ENCODE data around the gene CFAP61.

Gene CFAP61

DNA sequence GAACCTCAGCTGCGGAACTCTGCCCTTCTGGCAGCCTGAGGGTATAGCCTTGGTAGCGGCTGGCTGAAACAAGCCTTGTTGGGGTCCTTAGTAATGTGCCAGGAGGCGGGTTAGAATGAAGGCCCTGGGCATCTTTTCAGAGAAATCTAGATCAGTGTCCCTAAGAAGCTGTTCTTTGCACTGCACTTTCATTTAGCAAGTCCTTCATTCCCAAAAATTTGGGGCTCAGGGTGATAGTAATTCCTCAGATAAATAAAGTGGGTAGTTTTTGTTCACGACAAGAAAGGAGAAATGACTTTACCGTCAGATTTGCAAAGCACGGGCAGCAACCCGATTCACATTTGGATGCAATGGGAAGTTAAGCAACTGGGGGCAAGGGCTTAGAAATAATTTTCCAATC lies 318.8 kb downstream of the CFAP61 start:
- H3K4me3 Mint-ChIP-seq: no peak overlapping the region
- H3K36me3 Mint-ChIP-seq: no peaks in the 10 kb centered on the region
- peaks cover 29% of the 10 kb centered on the region for H3K27me3 Mint-ChIP-seq
- ATAC-seq (ENCODE audit: low read depth) (no peak), DNase-seq (ENCODE audit: low spot score in 2 of 2) (no peak)
- no peaks in the 10 kb centered on the region for H3K9me3 Mint-ChIP-seq
- H3K27ac Mint-ChIP-seq: no peak overlapping the region
- H3K4me1 Mint-ChIP-seq: peaks cover 8% of the 10 kb centered on the region

DNA sequence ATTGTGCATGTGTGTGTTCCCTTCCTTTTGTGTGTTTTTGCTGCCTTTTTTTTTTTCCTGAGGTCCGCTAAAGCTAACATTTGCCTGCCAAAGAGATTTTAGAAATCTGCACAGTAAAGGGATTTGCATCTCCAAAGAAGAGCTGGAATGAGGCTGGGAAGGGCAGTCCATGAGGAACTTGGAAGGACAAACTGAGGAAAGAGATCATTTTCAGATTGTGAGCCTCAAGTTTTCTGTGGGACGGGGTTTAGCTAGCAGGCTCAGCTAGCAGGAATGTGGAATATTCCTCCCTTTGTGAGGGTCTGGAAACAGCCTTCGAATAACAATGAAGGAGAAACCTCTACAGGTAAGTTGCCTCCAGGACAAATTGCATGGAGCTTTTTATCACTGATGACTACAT lies 319.3 kb downstream of the CFAP61 start:
- H3K36me3 Mint-ChIP-seq: no peaks in the 10 kb centered on the region
- H3K9me3 Mint-ChIP-seq: no peaks in the 10 kb centered on the region
- ATAC-seq (ENCODE audit: low read depth): no peak
- H3K27ac Mint-ChIP-seq: no peak overlapping the region
- DNase-seq (ENCODE audit: low spot score in 2 of 2): no peak
- H3K4me3 Mint-ChIP-seq: no peak overlapping the region
- H3K27me3 Mint-ChIP-seq: peaks cover 27% of the 10 kb centered on the region
- peaks cover 8% of the 10 kb centered on the region for H3K4me1 Mint-ChIP-seq

- H3K9me3 Mint-ChIP-seq: no peaks in the 10 kb centered on the region
- H3K36me3 Mint-ChIP-seq: no peaks in the 10 kb centered on the region
- no peak overlapping the region for H3K27ac Mint-ChIP-seq
- no peak for DNase-seq (ENCODE audit: low spot score in 2 of 2)
- peaks cover 25% of the 10 kb centered on the region for H3K27me3 Mint-ChIP-seq
- peaks cover 6% of the 10 kb centered on the region for H3K4me1 Mint-ChIP-seq
- no peak overlapping the region for H3K4me3 Mint-ChIP-seq
- no peak for ATAC-seq (ENCODE audit: low read depth)
Measured at GRCh38 chr20:20373091-20373571, 320.8 kb downstream of the CFAP61 start.

DNA sequence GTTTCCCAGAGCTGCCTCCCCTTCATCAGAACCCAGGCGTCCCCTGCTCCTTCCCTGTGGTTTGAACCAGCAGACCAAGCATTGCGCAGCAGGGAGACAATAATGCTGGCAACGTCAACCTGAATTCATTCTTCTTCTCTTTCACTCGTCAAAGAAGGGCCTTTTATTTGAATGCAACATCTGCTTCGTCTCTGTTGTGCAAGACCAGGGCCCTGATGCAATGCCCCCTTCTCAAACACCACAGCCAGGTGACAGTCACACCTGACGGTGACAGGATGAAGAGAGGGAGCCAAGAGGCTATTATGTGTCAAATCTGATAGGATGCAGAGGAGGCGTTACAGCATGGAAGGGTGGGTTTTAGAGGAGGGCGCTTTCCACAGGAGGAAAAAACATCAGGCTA lies 323.5 kb downstream of the CFAP61 start:
- no peak overlapping the region for H3K27ac Mint-ChIP-seq
- H3K9me3 Mint-ChIP-seq: peaks cover under 1% of the 10 kb centered on the region
- DNase-seq (ENCODE audit: low spot score in 2 of 2) (no peak), ATAC-seq (ENCODE audit: low read depth) (no peak)
- no peaks in the 10 kb centered on the region for H3K36me3 Mint-ChIP-seq
- no peaks in the 10 kb centered on the region for H3K4me1 Mint-ChIP-seq
- peaks cover 21% of the 10 kb centered on the region for H3K27me3 Mint-ChIP-seq
- no peak overlapping the region for H3K4me3 Mint-ChIP-seq

- no peak for ATAC-seq (ENCODE audit: low read depth)
- DNase-seq (ENCODE audit: low spot score in 2 of 2): no peak
- Mint-ChIP-seq H3K36me3 (peaks cover 2% of the 10 kb centered on the region), H3K27me3 (peaks cover 2% of the 10 kb centered on the region), H3K27ac (no peak overlapping the region), H3K9me3 (no peaks in the 10 kb centered on the region), H3K4me1 (no peaks in the 10 kb centered on the region), H3K4me3 (no peak overlapping the region)
Measured at GRCh38 chr20:20386192-20386591, 333.9 kb downstream of the CFAP61 start.

DNA sequence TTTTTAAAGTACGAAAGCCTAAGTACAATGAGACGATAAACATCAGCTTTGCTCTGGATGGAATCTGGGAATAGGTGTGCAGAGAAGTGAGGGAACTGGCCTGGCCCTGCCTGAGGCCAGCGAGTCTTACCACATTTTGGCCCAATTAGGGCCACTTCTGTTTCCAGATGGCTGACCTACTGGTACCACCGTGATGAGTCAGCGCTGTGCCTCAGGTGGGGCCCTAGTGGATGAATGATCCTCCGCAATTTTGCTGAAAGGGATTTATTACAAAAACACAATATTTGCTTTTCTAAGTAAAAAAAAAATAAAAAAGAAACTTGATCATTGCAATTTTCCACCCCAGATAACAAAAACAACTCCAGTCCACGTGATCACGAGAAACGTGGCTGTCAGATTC lies 338.1 kb downstream of the CFAP61 start:
- Mint-ChIP-seq H3K27ac (no peak overlapping the region), H3K9me3 (no peaks in the 10 kb centered on the region), H3K27me3 (no peaks in the 10 kb centered on the region), H3K4me1 (no peaks in the 10 kb centered on the region), H3K36me3 (peaks cover 7% of the 10 kb centered on the region), H3K4me3 (no peak overlapping the region)
- no peak for ATAC-seq (ENCODE audit: low read depth)
- no peak for DNase-seq (ENCODE audit: low spot score in 2 of 2)

DNA sequence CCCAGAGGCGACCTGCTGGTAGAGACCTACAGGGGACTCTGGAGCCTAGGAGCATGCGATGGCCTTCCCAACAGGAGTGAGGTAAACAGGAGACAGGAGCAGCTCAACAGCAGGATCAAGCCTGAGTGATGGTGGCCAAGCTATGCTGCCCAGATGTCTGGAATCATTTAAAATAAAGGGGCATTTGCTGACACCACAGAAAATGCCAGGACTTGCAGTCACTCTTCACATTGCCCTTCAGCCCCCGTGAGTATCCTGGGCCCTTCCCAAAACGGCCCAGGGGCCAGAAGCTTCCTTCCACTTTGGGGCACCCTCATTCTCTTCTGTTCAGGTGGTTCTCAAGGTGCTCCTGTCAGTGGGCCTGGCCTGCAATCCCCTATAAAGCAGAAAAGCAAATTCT lies 338.8 kb downstream of the CFAP61 start:
- DNase-seq (ENCODE audit: low spot score in 2 of 2) (no peak), ATAC-seq (ENCODE audit: low read depth) (no peak)
- no peaks in the 10 kb centered on the region for H3K4me1 Mint-ChIP-seq
- peaks cover 7% of the 10 kb centered on the region for H3K36me3 Mint-ChIP-seq
- H3K27ac Mint-ChIP-seq: no peak overlapping the region
- H3K9me3 Mint-ChIP-seq: no peaks in the 10 kb centered on the region
- no peak overlapping the region for H3K4me3 Mint-ChIP-seq
- H3K27me3 Mint-ChIP-seq: no peaks in the 10 kb centered on the region

DNA sequence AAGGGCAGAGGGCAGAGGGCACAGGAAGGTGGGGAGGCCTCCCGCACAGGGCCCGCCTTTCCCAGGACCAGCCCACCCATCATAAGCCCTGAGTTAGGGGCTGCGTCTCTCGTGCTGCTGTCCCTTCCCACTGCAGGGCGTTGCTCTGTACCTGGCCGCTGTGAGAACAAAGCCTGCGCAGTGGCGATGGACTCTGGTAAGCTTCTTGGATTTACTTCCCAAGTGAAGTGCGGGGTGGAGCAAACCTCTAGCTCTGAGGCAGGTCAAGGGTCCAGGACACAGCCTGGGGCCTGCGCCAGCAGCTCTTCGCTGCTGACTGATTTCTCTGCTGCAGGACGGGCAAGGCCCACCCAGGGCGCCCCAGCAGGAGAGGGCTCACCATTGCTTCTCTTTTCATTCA lies 339.4 kb downstream of the CFAP61 start:
- Mint-ChIP-seq H3K27ac (no peak overlapping the region), H3K4me1 (no peaks in the 10 kb centered on the region), H3K27me3 (no peaks in the 10 kb centered on the region), H3K36me3 (peaks cover 7% of the 10 kb centered on the region), H3K4me3 (no peak overlapping the region), H3K9me3 (no peaks in the 10 kb centered on the region)
- DNase-seq (ENCODE audit: low spot score in 2 of 2) (no peak), ATAC-seq (ENCODE audit: low read depth) (no peak)

- ATAC-seq (ENCODE audit: low read depth) (no peak), DNase-seq (ENCODE audit: low spot score in 2 of 2) (no peak)
- peaks cover 9% of the 10 kb centered on the region for H3K36me3 Mint-ChIP-seq
- no peaks in the 10 kb centered on the region for H3K9me3 Mint-ChIP-seq
- H3K27me3 Mint-ChIP-seq: no peaks in the 10 kb centered on the region
- H3K4me3 Mint-ChIP-seq: no peak overlapping the region
- H3K27ac Mint-ChIP-seq: no peak overlapping the region
- H3K4me1 Mint-ChIP-seq: no peaks in the 10 kb centered on the region
Measured at GRCh38 chr20:20393207-20394120, 341.1 kb downstream of the CFAP61 start.

DNA sequence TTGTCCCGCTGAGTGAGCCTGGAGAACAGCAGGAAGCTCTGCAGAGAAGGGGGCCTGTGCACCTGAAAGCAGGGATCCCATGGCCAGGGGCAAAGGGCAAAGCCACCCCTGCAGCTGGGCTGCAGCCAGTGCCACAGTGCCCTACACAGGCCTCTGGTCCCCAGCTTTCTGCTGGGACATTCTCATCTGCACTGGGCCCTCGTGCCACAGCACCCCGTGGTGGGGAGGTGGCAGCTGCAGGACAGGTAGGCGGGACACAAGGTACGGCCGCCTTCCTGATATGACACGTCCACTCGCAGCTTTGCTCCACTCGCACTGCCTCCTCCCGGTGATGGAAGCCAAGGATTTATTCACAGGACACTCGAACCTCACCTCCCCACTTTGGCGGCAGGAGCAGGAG lies 342.8 kb downstream of the CFAP61 start:
- Mint-ChIP-seq H3K27ac (no peak overlapping the region), H3K9me3 (no peaks in the 10 kb centered on the region), H3K27me3 (no peaks in the 10 kb centered on the region), H3K36me3 (peaks cover 10% of the 10 kb centered on the region), H3K4me1 (no peaks in the 10 kb centered on the region), H3K4me3 (no peak overlapping the region)
- ATAC-seq (ENCODE audit: low read depth): no peak
- no peak for DNase-seq (ENCODE audit: low spot score in 2 of 2)

DNA sequence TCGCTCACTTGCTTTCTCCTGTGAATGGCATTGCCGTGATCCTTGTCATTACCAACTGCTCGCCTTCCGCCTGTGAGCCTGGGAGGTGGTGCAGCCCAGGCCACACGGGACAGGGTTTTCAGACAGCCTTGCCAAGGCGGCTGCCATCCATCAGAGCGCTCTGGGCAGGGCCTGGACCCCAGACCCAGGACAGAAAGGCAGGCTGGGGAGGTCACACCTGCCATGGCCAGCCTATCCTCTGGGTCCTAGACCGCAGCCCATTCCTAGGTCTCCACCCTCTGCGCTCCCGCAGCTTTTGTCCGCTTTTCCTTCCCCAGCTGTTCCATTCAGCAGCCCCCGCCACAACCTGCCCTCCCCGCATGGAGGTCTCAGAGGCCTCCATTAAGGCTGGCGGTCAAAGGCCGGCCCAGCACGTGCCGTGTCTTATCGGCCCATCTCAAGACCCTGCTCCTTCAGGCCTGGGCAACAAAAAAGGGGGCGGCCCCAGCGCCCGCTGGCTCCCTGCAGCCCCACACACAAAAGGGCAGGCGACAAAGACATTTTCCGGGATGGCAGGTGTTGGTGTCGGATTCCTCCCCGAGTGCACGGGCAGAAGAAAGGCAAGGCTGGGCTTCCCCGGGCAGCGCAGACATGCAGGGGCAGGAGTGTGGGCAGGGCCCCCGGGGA lies 343.7 kb downstream of the CFAP61 start:
- no peak for DNase-seq (ENCODE audit: low spot score in 2 of 2)
- H3K27me3 Mint-ChIP-seq: no peaks in the 10 kb centered on the region
- no peak overlapping the region for H3K4me3 Mint-ChIP-seq
- no peak for ATAC-seq (ENCODE audit: low read depth)
- H3K9me3 Mint-ChIP-seq: no peaks in the 10 kb centered on the region
- no peaks in the 10 kb centered on the region for H3K4me1 Mint-ChIP-seq
- H3K27ac Mint-ChIP-seq: no peak overlapping the region
- peaks cover 10% of the 10 kb centered on the region for H3K36me3 Mint-ChIP-seq

DNA sequence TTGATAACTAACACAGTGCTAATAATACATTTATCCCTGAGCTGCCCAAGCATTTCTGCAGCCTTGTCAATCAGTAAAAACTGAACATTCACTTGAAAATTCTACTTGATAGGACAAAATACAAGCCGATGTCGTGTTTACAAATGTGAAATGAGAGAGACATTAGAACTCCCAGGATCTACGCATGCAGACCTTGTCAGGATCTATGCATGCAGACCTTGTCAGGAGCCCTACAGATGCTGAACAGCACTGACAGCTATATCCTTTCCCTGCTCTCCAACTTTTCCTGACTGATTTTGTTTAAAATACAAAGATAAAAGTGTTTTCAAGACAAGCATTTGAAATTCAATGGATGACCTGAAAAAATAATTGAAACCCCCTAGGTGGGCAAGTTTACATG lies 344.5 kb downstream of the CFAP61 start:
- Mint-ChIP-seq H3K9me3 (no peaks in the 10 kb centered on the region), H3K4me3 (no peak overlapping the region), H3K27ac (no peak overlapping the region), H3K36me3 (peaks cover 7% of the 10 kb centered on the region), H3K27me3 (no peaks in the 10 kb centered on the region), H3K4me1 (no peaks in the 10 kb centered on the region)
- DNase-seq (ENCODE audit: low spot score in 2 of 2) (no peak), ATAC-seq (ENCODE audit: low read depth) (no peak)

DNA sequence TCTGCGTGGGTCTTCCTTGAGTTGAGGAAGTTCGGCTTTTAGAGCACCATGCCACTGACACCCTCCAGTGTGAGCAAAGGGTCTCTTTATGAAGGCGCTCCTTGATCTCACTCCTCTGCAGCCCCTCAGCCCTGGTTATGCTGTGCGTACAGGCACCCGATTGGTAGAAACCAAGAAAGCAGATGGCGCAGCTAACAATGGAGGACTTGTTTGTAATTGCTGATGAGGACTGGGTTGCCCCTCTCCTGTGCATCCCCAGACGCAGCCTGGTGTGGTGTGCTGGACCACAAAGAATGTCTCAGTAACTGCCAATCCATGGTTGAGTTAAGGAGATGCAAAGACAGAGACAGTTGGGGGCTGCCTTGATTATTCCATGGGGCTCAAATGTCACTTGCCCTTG lies 345.8 kb downstream of the CFAP61 start:
- Mint-ChIP-seq H3K4me1 (peaks cover 4% of the 10 kb centered on the region), H3K9me3 (no peaks in the 10 kb centered on the region), H3K36me3 (peaks cover 11% of the 10 kb centered on the region), H3K27me3 (no peaks in the 10 kb centered on the region), H3K4me3 (no peak overlapping the region), H3K27ac (no peak overlapping the region)
- no peak for ATAC-seq (ENCODE audit: low read depth)
- DNase-seq (ENCODE audit: low spot score in 2 of 2): no peak

- DNase-seq (ENCODE audit: low spot score in 2 of 2): no peak
- no peak for ATAC-seq (ENCODE audit: low read depth)
- H3K27ac Mint-ChIP-seq: no peak overlapping the region
- H3K4me3 Mint-ChIP-seq: no peak overlapping the region
- H3K9me3 Mint-ChIP-seq: no peaks in the 10 kb centered on the region
- H3K36me3 Mint-ChIP-seq: peaks cover 15% of the 10 kb centered on the region
- H3K4me1 Mint-ChIP-seq: peaks cover 4% of the 10 kb centered on the region
- no peaks in the 10 kb centered on the region for H3K27me3 Mint-ChIP-seq
Measured at GRCh38 chr20:20399531-20400500, 347.5 kb downstream of the CFAP61 start.
